Right lobe of liver (tissue), 6 donors: Measurements from ENCODE around the gene TSPAN18. TPM values are rescaled to one million over a fixed set of nuclear protein-coding genes. Genes with fewer than 3 reads are reported as not detected.

Source experiments
- ATAC-seq, 4 donors: fragments of 200-7000 bp; cut with Tn5 transposase; one replicate each; pipeline ENCODE4 v1.9.1; 2020; ENCODE audit warnings: mild to moderate bottlenecking in 4 of 4, moderate library complexity in 4 of 4
- DNase-seq, 3 donors: peaks; one replicate each; pipeline ENCODE4 v3.0.0-alpha.2; 2020
- H3K27ac ChIP-seq, 3 donors: fragments of 200-600 bp; one replicate each; pipeline ENCODE4 v1.8.0; 2022
- H3K27me3 ChIP-seq, 2 donors: fragments of 200-600 bp; one replicate each; pipeline ENCODE4 v1.8.0; 2022
- H3K36me3 ChIP-seq, 4 donors: fragments of 200-600 bp; sonication (generic) in 1 of 4; one replicate each; pipeline versions ENCODE4 v1.5.1 to v1.8.0; 2017 to 2022; ENCODE audit warnings: control low read depth in 1 of 4
- H3K4me1 ChIP-seq, 4 donors: fragments of 200-600 bp; sonication (generic) in 1 of 4; one replicate each; pipeline versions ENCODE4 v1.5.1 to v1.8.0; 2017 to 2022; ENCODE audit warnings: control low read depth in 1 of 4
- H3K4me3 ChIP-seq, 3 donors: fragments of 200-600 bp; one replicate each; pipeline ENCODE4 v1.8.0; 2022
- H3K9me3 ChIP-seq, 4 donors: fragments of 200-600 bp; sonication (generic) in 1 of 4; one replicate each; pipeline versions ENCODE4 v1.5.1 to v1.8.0; 2017 to 2022; ENCODE audit warnings: control low read depth in 1 of 4
- CTCF ChIP-seq, 4 donors: fragments of 200-600 bp in 3 of 4; fragments of 450-650 bp in 1 of 4; IDR thresholded peaks; one replicate each; pipeline versions ENCODE4 v1.5.1 to v1.8.0; 2016 to 2022; ENCODE audit warnings: antibody characterized with exemption in 4 of 4, mild to moderate bottlenecking in 2 of 4
- POLR2A ChIP-seq: fragments of 450-650 bp; IDR thresholded peaks from one replicate; pipeline ENCODE4 v1.6.1; 2017; ENCODE audit warnings: antibody characterized with exemption, mild to moderate bottlenecking
- WGBS: methylation state at CpG from one replicate; pipeline ENCODE4 v1.1.6; 2018; ENCODE audit warnings: low coverage, low lambda C conversion rate; ENCODE audit not compliant: insufficient coverage; ENCODE audit errors: missing lambda C conversion rate; 5-methylcytosine and 5-hydroxymethylcytosine counted together
- intact Hi-C, 2 donors: fragments of 100-400 bp; cut with DNase I; formaldehyde crosslinking; loops; one replicate each; pipeline versions ENCODE4 v1.11.2 to v1.14.1; 2022
- total RNA-seq, 6 experiments: library from RNA; depleted of rRNA in 2 of 6; stranded (reverse); fragments of >200 nt in 2 of 6; fragmentation: NEBNext Ultra II Directional in 3 of 6; extraction: Animal tissue kit (Norgen Biotek cat#: 25700) in 3 of 6; gene quantifications; one replicate each; pipeline versions ENCODE4 v1.1.0 to v1.2.4, GENCODE V29; 2016 to 2023
- donor health status: DM: no; HTN: yes; CAD: no.
- donor health status: DM: no; HTN: no; CAD: no.
- donor health status: DM: no; HTN: no; CAD: no.
- donor health status: DM: no; HTN: yes; CAD: no.
- donor health status: DM: no; HTN: yes; CAD: no.

TSPAN18 gene
- total RNA-seq, 6 experiments from 2014 or later: 3.4 to 10.6 (median 5.3) TPM

- no peak overlapping the region for H3K4me3 ChIP-seq
- no peaks in the 10 kb centered on the region for H3K36me3 ChIP-seq
- H3K27me3 ChIP-seq: no peaks in the 10 kb centered on the region
- no peak overlapping the region for H3K27ac ChIP-seq
- no peak for TF ChIP-seq CTCF (IDR thresholded peaks at IDR 0.05)
- TF ChIP-seq POLR2A: no peak
- DNase-seq: no peak
- intact Hi-C loops: no loop called here
- ATAC-seq: peak in 1 of 4 donors; percentile 21
- no peaks in the 10 kb centered on the region for H3K4me1 ChIP-seq
- 48% methylated on average over 3 of the region's 3 CpGs for WGBS
- no peaks in the 10 kb centered on the region for H3K9me3 ChIP-seq
Measured at GRCh38 chr11:44789496-44789895, 62.7 kb downstream of the TSPAN18 start.

- no peaks in the 10 kb centered on the region for H3K27me3 ChIP-seq
- WGBS: 71% methylated on average over 8 of the region's 10 CpGs
- TF ChIP-seq CTCF (IDR thresholded peaks at IDR 0.05) (no peak), POLR2A (no peak)
- H3K4me3 ChIP-seq: no peak overlapping the region
- ATAC-seq: no peak
- intact Hi-C loops: no loop called here
- no peaks in the 10 kb centered on the region for H3K36me3 ChIP-seq
- no peaks in the 10 kb centered on the region for H3K4me1 ChIP-seq
- no peaks in the 10 kb centered on the region for H3K9me3 ChIP-seq
- DNase-seq: no peak
- no peak overlapping the region for H3K27ac ChIP-seq
Measured at GRCh38 chr11:44790211-44790610, 63.4 kb downstream of the TSPAN18 start.

- Histone ChIP-seq H3K4me3 (no peak overlapping the region), H3K36me3 (no peaks in the 10 kb centered on the region), H3K4me1 (no peaks in the 10 kb centered on the region), H3K27ac (no peak overlapping the region), H3K9me3 (no peaks in the 10 kb centered on the region), H3K27me3 (no peaks in the 10 kb centered on the region)
- TF ChIP-seq POLR2A: no peak
- DNase-seq (no peak), ATAC-seq (no peak)
- WGBS: 62% methylated on average over 6 of the region's 13 CpGs
- intact Hi-C loops: no loop called here
Measured at GRCh38 chr11:44791316-44791925, 64.7 kb downstream of the TSPAN18 start.

- intact Hi-C loops: no loop called here
- ATAC-seq: no peak
- Histone ChIP-seq H3K9me3 (no peaks in the 10 kb centered on the region), H3K36me3 (no peaks in the 10 kb centered on the region), H3K4me1 (no peaks in the 10 kb centered on the region), H3K27me3 (no peaks in the 10 kb centered on the region), H3K27ac (no peak overlapping the region), H3K4me3 (no peak overlapping the region)
- WGBS: 79% methylated on average over 6 of the region's 8 CpGs
- no peak for TF ChIP-seq CTCF (IDR thresholded peaks at IDR 0.05)
- TF ChIP-seq POLR2A: no peak
- DNase-seq: no peak
Measured at GRCh38 chr11:44792171-44792570, 65.4 kb downstream of the TSPAN18 start.

- no peak overlapping the region for H3K4me3 ChIP-seq
- TF ChIP-seq POLR2A (no peak), CTCF (IDR thresholded peaks at IDR 0.05) (no peak)
- ATAC-seq: no peak
- no peaks in the 10 kb centered on the region for H3K27me3 ChIP-seq
- intact Hi-C loops: no loop called here
- no peak for DNase-seq
- H3K9me3 ChIP-seq: no peaks in the 10 kb centered on the region
- no peak overlapping the region for H3K27ac ChIP-seq
- no peaks in the 10 kb centered on the region for H3K36me3 ChIP-seq
- H3K4me1 ChIP-seq: no peaks in the 10 kb centered on the region
- WGBS: 59% methylated on average over 14 of the region's 17 CpGs
Measured at GRCh38 chr11:44793350-44794090, 66.8 kb downstream of the TSPAN18 start.
